Posterior cingulate gyrus (tissue), 11 donors: ENCODE results near the gene PEG3.
A peak's percentile ranks its signal among the peaks of the same experiment; 100 is the strongest.

Source experiments
- DNase-seq, 10 donors: peaks; one replicate each; pipeline versions ENCODE4 v3.0.0 to v3.0.0-alpha.2; 2020 to 2021; ENCODE audit warnings: mixed read lengths in 3 of 10
- intact Hi-C: fragments of 100-400 bp; cut with DNase I; formaldehyde crosslinking; loops from one replicate; pipeline ENCODE4 v1.15.1; 2023

The PEG3 gene

GRCh38 chr19:56839652-56840450, 675 bp downstream of the PEG3 start:
- DNase-seq, result peak; percentile 90 to 99 (median 94)
- intact Hi-C loops, result loop anchor here (2.0 to 5.0 kb wide), 2 partner anchors 148 to 259 kb away; no protein-coding TSS in a partner anchor

GRCh38 chr19:56838909-56839651, 1.4 kb downstream of the PEG3 start:
- peak; percentile 92 to 99 (median 96) for DNase-seq
- intact Hi-C loops, result loop anchor here (5.0 kb wide), 1 partner anchor 147 kb away; no protein-coding TSS in a partner anchor

- intact Hi-C loops, result loop anchor here (5.0 kb wide), 1 partner anchor 146 kb away; no protein-coding TSS in a partner anchor
- peak; percentile 64 to 96 (median 73) for DNase-seq
These were observed 2.3 kb downstream of the PEG3 start for GRCh38 chr19:56838024-56838908.

- intact Hi-C loops, result loop anchor here (1.0 to 5.0 kb wide), 4 partner anchors 89 to 145 kb away; no protein-coding TSS in a partner anchor
- peak; percentile 74 to 97 (median 81) for DNase-seq
These were observed 3.0 kb downstream of the PEG3 start for GRCh38 chr19:56837492-56838023.

- intact Hi-C loops, result loop anchor here (1.0 to 5.0 kb wide), 4 partner anchors 89 to 145 kb away; no protein-coding TSS in a partner anchor
- peak in 1 of 10 donors; percentile 88 for DNase-seq
These were observed 3.5 kb downstream of the PEG3 start for GRCh38 chr19:56837004-56837403.

- no peak for DNase-seq
- intact Hi-C loops, result loop anchor here (2.0 to 5.0 kb wide), 3 partner anchors 109 to 144 kb away; no protein-coding TSS in a partner anchor
These were observed 4.5 kb downstream of the PEG3 start for GRCh38 chr19:56836059-56836458.

- intact Hi-C loops, result loop anchor here (5.0 kb wide), 1 partner anchor 143 kb away; no protein-coding TSS in a partner anchor
- DNase-seq, result no peak
These were observed 5.1 kb downstream of the PEG3 start for GRCh38 chr19:56835401-56835800.

GRCh38 chr19:56834564-56835375, 5.8 kb downstream of the PEG3 start:
- DNase-seq, result no peak
- intact Hi-C loops, result loop anchor here (5.0 kb wide), 1 partner anchor 142 kb away; no protein-coding TSS in a partner anchor

- intact Hi-C loops, result no loop called here
- no peak for DNase-seq
These were observed 8.1 kb downstream of the PEG3 start for GRCh38 chr19:56832352-56832928.

GRCh38 chr19:56831255-56831654, 9.3 kb downstream of the PEG3 start:
- intact Hi-C loops, result no loop called here
- DNase-seq, result no peak

GRCh38 chr19:56829596-56829995, 10.9 kb downstream of the PEG3 start:
- no peak for DNase-seq
- intact Hi-C loops, result no loop called here

- no peak for DNase-seq
- intact Hi-C loops, result no loop called here
These were observed 12.8 kb downstream of the PEG3 start for GRCh38 chr19:56827708-56828107.

GRCh38 chr19:56823956-56824355, 16.6 kb downstream of the PEG3 start:
- DNase-seq, result no peak
- intact Hi-C loops, result no loop called here

GRCh38 chr19:56823417-56823816, 17.1 kb downstream of the PEG3 start:
- intact Hi-C loops, result no loop called here
- no peak for DNase-seq

GRCh38 chr19:56822755-56823154, 17.8 kb downstream of the PEG3 start:
- DNase-seq, result no peak
- intact Hi-C loops, result no loop called here

- no peak for DNase-seq
- intact Hi-C loops, result no loop called here
These were observed 18.9 kb downstream of the PEG3 start for GRCh38 chr19:56821675-56822074.

GRCh38 chr19:56821209-56821608, 19.3 kb downstream of the PEG3 start:
- intact Hi-C loops, result no loop called here
- DNase-seq, result no peak

- intact Hi-C loops, result no loop called here
- no peak for DNase-seq
These were observed 21.4 kb downstream of the PEG3 start for GRCh38 chr19:56819166-56819565.

- intact Hi-C loops, result no loop called here
- no peak for DNase-seq
These were observed 25.9 kb downstream of the PEG3 start for GRCh38 chr19:56814656-56815055.
